Measurements from ENCODE around the gene HPCAL1. TPM values are rescaled to one million over a fixed set of nuclear protein-coding genes. Genes with fewer than 3 reads are reported as not detected.

The HPCAL1 gene
- total and polyA plus RNA-seq, 7 experiments from 2014 or later, result 44.9 to 137 (median 89.2) TPM

- ATAC-seq (peak; percentile 56), DNase-seq (no peak)
- peaks cover 32 to 50% (median 41%) of the 10 kb centered on the region in 7 donors for H3K4me1 Mint-ChIP-seq
- intact Hi-C loops (cut with micrococcal nuclease), result no loop called here
- ChIA-PET POLR2A (interaction anchor here (0.7 to 5.4 kb wide), 5 partner anchors 39 to 143 kb away, joined by 3 to 65 read pairs (median 8); partner anchors contain the start of gene HPCAL1), CTCF (interaction anchor here (0.7 to 7.5 kb wide), 22 partner anchors 10 to 362 kb away, joined by 3 to 93 read pairs (median 12); partner anchors contain the start of gene HPCAL1)
- Histone ChIP-seq H3K4me1 (ENCODE audit: control insufficient read depth in 2 of 2, insufficient read depth in 2 of 2, low read length in 2 of 2) (peaks cover 29 to 39% of the 10 kb centered on the region in 2 donors), H3K27ac (ENCODE audit: low read depth, low read length) (no peak overlapping the region), H3K36me3 (ENCODE audit: control insufficient read depth in 2 of 3, insufficient read depth in 3 of 3, low read length in 3 of 3) (peaks cover 0 to 42% (median 0%) of the 10 kb centered on the region in 3 experiments), H3K9me3 (ENCODE audit: control insufficient read depth in 2 of 3, low read length in 3 of 3) (no peaks in the 10 kb centered on the region), H3K27me3 (ENCODE audit: control insufficient read depth in 2 of 2, insufficient read depth in 2 of 2, low read length in 2 of 2) (no peaks in the 10 kb centered on the region), H3K4me3 (ENCODE audit: low read length) (no peak overlapping the region)
- peaks cover 0 to 12% (median 0%) of the 10 kb centered on the region in 5 donors for H3K36me3 Mint-ChIP-seq
- no peak overlapping the region for H3K4me3 Mint-ChIP-seq
- no peaks in the 10 kb centered on the region for H3K9me3 Mint-ChIP-seq
- peak overlapping the region in 1 of 9 donors; percentile 54 for H3K27ac Mint-ChIP-seq
- H3K27me3 Mint-ChIP-seq, result no peaks in the 10 kb centered on the region
These were observed 107.5 kb downstream of the HPCAL1 start for GRCh38 chr2:10410001-10410822.

- Histone ChIP-seq H3K36me3 (ENCODE audit: control insufficient read depth in 2 of 3, insufficient read depth in 3 of 3, low read length in 3 of 3) (peaks cover 0 to 36% (median 0%) of the 10 kb centered on the region in 3 experiments), H3K27ac (ENCODE audit: low read depth, low read length) (no peak overlapping the region), H3K4me1 (ENCODE audit: control insufficient read depth in 2 of 2, insufficient read depth in 2 of 2, low read length in 2 of 2) (peaks cover 29 to 35% of the 10 kb centered on the region in 2 donors), H3K4me3 (ENCODE audit: low read length) (no peak overlapping the region), H3K9me3 (ENCODE audit: control insufficient read depth in 2 of 3, low read length in 3 of 3) (no peaks in the 10 kb centered on the region), H3K27me3 (ENCODE audit: control insufficient read depth in 2 of 2, insufficient read depth in 2 of 2, low read length in 2 of 2) (no peaks in the 10 kb centered on the region)
- Mint-ChIP-seq H3K4me3 (no peak overlapping the region), H3K27me3 (no peaks in the 10 kb centered on the region), H3K4me1 (peaks cover 30 to 47% (median 38%) of the 10 kb centered on the region in 7 donors), H3K27ac (no peak overlapping the region), H3K36me3 (peaks cover 0 to 12% (median 0%) of the 10 kb centered on the region in 5 donors), H3K9me3 (peaks cover 0 to under 1% (median 0%) of the 10 kb centered on the region in 11 donors)
- ATAC-seq, result no peak
- CTCF ChIA-PET, result interaction anchor here (1.3 to 5.8 kb wide), 3 partner anchors 25 to 285 kb away, joined by 6 to 81 read pairs (median 50); no protein-coding TSS in a partner anchor
- intact Hi-C loops (cut with micrococcal nuclease), result no loop called here
- DNase-seq, result no peak
- POLR2A ChIA-PET, result no interaction called here
These were observed 108.2 kb downstream of the HPCAL1 start for GRCh38 chr2:10410823-10411437.

- Mint-ChIP-seq H3K4me1 (peaks cover 27 to 46% (median 32%) of the 10 kb centered on the region in 7 donors), H3K27me3 (no peaks in the 10 kb centered on the region)
These were observed 108.9 kb downstream of the HPCAL1 start for GRCh38 chr2:10411557-10411956.

GRCh38 chr2:10412380-10412779 lies 109.7 kb downstream of the HPCAL1 start:
- Histone ChIP-seq H3K9me3 (ENCODE audit: control insufficient read depth in 2 of 3, low read length in 3 of 3) (no peaks in the 10 kb centered on the region), H3K4me3 (ENCODE audit: low read length) (no peak overlapping the region), H3K27ac (ENCODE audit: low read depth, low read length) (no peak overlapping the region), H3K36me3 (ENCODE audit: control insufficient read depth in 2 of 3, insufficient read depth in 3 of 3, low read length in 3 of 3) (peaks cover 0 to 36% (median 0%) of the 10 kb centered on the region in 3 experiments), H3K4me1 (ENCODE audit: control insufficient read depth in 2 of 2, insufficient read depth in 2 of 2, low read length in 2 of 2) (peaks cover 21% of the 10 kb centered on the region in 2 donors), H3K27me3 (ENCODE audit: control insufficient read depth in 2 of 2, insufficient read depth in 2 of 2, low read length in 2 of 2) (no peaks in the 10 kb centered on the region)
- H3K4me1 Mint-ChIP-seq, result peaks cover 20 to 40% (median 26%) of the 10 kb centered on the region in 7 donors
- CTCF ChIA-PET, result interaction anchor here (0.5 kb wide), 1 partner anchor 151 kb away, joined by 5 read pairs; no protein-coding TSS in a partner anchor
- H3K9me3 Mint-ChIP-seq, result peaks cover 0 to 2% (median 0%) of the 10 kb centered on the region in 11 donors
- ATAC-seq, result peak; percentile 36
- no peak overlapping the region for H3K4me3 Mint-ChIP-seq
- no peak overlapping the region for H3K27ac Mint-ChIP-seq
- peaks cover 0 to 12% (median 0%) of the 10 kb centered on the region in 5 donors for H3K36me3 Mint-ChIP-seq
- POLR2A ChIA-PET, result no interaction called here
- intact Hi-C loops (cut with micrococcal nuclease), result no loop called here
- peak in 1 of 9 donors; percentile 39 for DNase-seq
- H3K27me3 Mint-ChIP-seq, result no peaks in the 10 kb centered on the region

More at GRCh38 chr2:10411557-10411956, 108.9 kb downstream of the HPCAL1 start:
- POLR2A ChIA-PET, result no interaction called here
- Mint-ChIP-seq H3K9me3 (peaks cover 0 to 2% (median 0%) of the 10 kb centered on the region in 11 donors), H3K36me3 (peaks cover 0 to 12% (median 0%) of the 10 kb centered on the region in 5 donors), H3K4me3 (no peak overlapping the region), H3K27ac (no peak overlapping the region)
- ATAC-seq, result no peak
- no peak overlapping the region for H3K4me3 ChIP-seq (ENCODE audit: low read length)
- CTCF ChIA-PET, result interaction anchor here (0.5 to 5.8 kb wide), 4 partner anchors 141 to 301 kb away, joined by 5 to 81 read pairs (median 28); no protein-coding TSS in a partner anchor
- peaks cover 29% of the 10 kb centered on the region in 2 donors for H3K4me1 ChIP-seq (ENCODE audit: control insufficient read depth in 2 of 2, insufficient read depth in 2 of 2, low read length in 2 of 2)
- DNase-seq, result no peak
- no peak overlapping the region for H3K27ac ChIP-seq (ENCODE audit: low read depth, low read length)
- intact Hi-C loops (cut with micrococcal nuclease), result no loop called here
- no peaks in the 10 kb centered on the region for H3K27me3 ChIP-seq (ENCODE audit: control insufficient read depth in 2 of 2, insufficient read depth in 2 of 2, low read length in 2 of 2)
- H3K9me3 ChIP-seq (ENCODE audit: control insufficient read depth in 2 of 3, low read length in 3 of 3), result no peaks in the 10 kb centered on the region
- peaks cover 0 to 36% (median 0%) of the 10 kb centered on the region in 3 experiments for H3K36me3 ChIP-seq (ENCODE audit: control insufficient read depth in 2 of 3, insufficient read depth in 3 of 3, low read length in 3 of 3)

GRCh38 chr2:10413503-10413902 lies 110.8 kb downstream of the HPCAL1 start:
- H3K4me1 Mint-ChIP-seq, result peaks cover 10 to 29% (median 15%) of the 10 kb centered on the region in 7 donors
- CTCF ChIA-PET, result no interaction called here
- intact Hi-C loops (cut with micrococcal nuclease), result no loop called here
- DNase-seq (peak in 1 of 9 donors; percentile 5), ATAC-seq (no peak)
- H3K9me3 ChIP-seq (ENCODE audit: control insufficient read depth in 2 of 3, low read length in 3 of 3), result no peaks in the 10 kb centered on the region
- peaks cover 9 to 10% of the 10 kb centered on the region in 2 donors for H3K4me1 ChIP-seq (ENCODE audit: control insufficient read depth in 2 of 2, insufficient read depth in 2 of 2, low read length in 2 of 2)
- H3K36me3 Mint-ChIP-seq, result peaks cover 0 to 12% (median 2%) of the 10 kb centered on the region in 5 donors
- H3K9me3 Mint-ChIP-seq, result peaks cover 0 to 2% (median 0%) of the 10 kb centered on the region in 11 donors
- no peak overlapping the region for H3K27ac Mint-ChIP-seq
- H3K4me3 ChIP-seq (ENCODE audit: low read length), result no peak overlapping the region
- no peaks in the 10 kb centered on the region for H3K27me3 ChIP-seq (ENCODE audit: control insufficient read depth in 2 of 2, insufficient read depth in 2 of 2, low read length in 2 of 2)
- no peak overlapping the region for H3K4me3 Mint-ChIP-seq
- H3K27ac ChIP-seq (ENCODE audit: low read depth, low read length), result no peak overlapping the region
- POLR2A ChIA-PET, result no interaction called here
- H3K36me3 ChIP-seq (ENCODE audit: control insufficient read depth in 2 of 3, insufficient read depth in 3 of 3, low read length in 3 of 3), result peaks cover 0 to 36% (median 0%) of the 10 kb centered on the region in 3 experiments
- H3K27me3 Mint-ChIP-seq, result no peaks in the 10 kb centered on the region

- Histone ChIP-seq H3K36me3 (ENCODE audit: control insufficient read depth in 2 of 3, insufficient read depth in 3 of 3, low read length in 3 of 3) (peaks cover 0 to 37% (median 0%) of the 10 kb centered on the region in 3 experiments), H3K4me3 (ENCODE audit: low read length) (no peak overlapping the region), H3K27ac (ENCODE audit: low read depth, low read length) (no peak overlapping the region), H3K27me3 (ENCODE audit: control insufficient read depth in 2 of 2, insufficient read depth in 2 of 2, low read length in 2 of 2) (no peaks in the 10 kb centered on the region), H3K9me3 (ENCODE audit: control insufficient read depth in 2 of 3, low read length in 3 of 3) (no peaks in the 10 kb centered on the region), H3K4me1 (ENCODE audit: control insufficient read depth in 2 of 2, insufficient read depth in 2 of 2, low read length in 2 of 2) (peaks cover 4 to 5% of the 10 kb centered on the region in 2 donors)
- no peak overlapping the region for H3K4me3 Mint-ChIP-seq
- peaks cover 8 to 24% (median 10%) of the 10 kb centered on the region in 7 donors for H3K4me1 Mint-ChIP-seq
- CTCF ChIA-PET, result no interaction called here
- intact Hi-C loops (cut with micrococcal nuclease), result no loop called here
- no peak for ATAC-seq
- no peak overlapping the region for H3K27ac Mint-ChIP-seq
- H3K36me3 Mint-ChIP-seq, result peaks cover 0 to 12% (median 3%) of the 10 kb centered on the region in 5 donors
- no peak for DNase-seq
- peaks cover 0 to 2% (median 0%) of the 10 kb centered on the region in 11 donors for H3K9me3 Mint-ChIP-seq
- H3K27me3 Mint-ChIP-seq, result no peaks in the 10 kb centered on the region
- POLR2A ChIA-PET, result no interaction called here
These were observed 111.3 kb downstream of the HPCAL1 start for GRCh38 chr2:10413991-10414451.
